ENCODE data around the gene C2orf80.

The C2orf80 gene

GRCh38 chr2:208189069-208189809 lies 591 bp downstream of the C2orf80 start:
- Mint-ChIP-seq H3K4me3 (no peak overlapping the region), H3K9me3 (no peaks in the 10 kb centered on the region), H3K27me3 (peaks cover 4% of the 10 kb centered on the region), H3K4me1 (ENCODE audit: low read depth) (no peaks in the 10 kb centered on the region), H3K36me3 (ENCODE audit: low read depth) (no peaks in the 10 kb centered on the region), H3K27ac (no peak overlapping the region)

DNA sequence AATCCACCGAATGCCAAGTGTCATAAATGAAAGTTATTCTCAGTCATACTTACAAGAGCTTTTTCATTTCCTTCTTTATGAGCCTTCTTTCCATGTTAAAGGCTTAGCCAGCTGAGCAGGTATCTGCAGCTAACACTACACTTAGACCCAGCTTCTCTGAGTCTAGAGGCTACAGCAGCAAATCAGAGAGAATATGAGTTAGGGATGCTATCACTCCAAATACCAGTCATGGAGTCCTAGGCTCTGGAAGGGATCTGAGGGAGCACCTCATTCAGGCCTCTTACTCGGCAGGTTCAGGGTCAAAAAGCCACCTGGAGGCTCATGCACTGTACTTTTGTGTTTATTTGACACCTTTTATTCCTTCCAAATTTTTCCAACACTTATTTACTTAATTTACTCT lies 2.9 kb downstream of the C2orf80 start:
- peaks cover 7% of the 10 kb centered on the region for H3K27me3 Mint-ChIP-seq
- H3K4me1 Mint-ChIP-seq (ENCODE audit: low read depth): no peaks in the 10 kb centered on the region

DNA sequence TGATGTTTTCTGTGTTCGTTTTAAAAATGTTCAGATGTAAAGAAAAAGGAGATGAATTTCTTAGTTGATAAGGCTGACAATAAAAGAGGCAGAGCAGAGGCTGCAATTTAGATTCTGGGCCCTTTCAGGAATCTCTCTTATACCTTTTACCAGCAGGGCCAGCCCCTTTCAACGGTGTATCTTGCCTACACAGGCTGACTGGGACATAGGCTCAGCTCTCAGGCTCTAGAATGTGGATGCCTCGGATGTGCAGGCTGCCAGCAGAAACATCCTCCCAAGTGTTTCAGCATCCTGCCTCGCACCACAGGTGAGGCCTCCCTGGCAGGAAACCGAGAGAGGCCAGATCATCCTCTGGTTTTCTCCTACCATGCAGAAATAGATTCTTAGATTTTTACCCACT lies 3.4 kb downstream of the C2orf80 start:
- Mint-ChIP-seq H3K27me3 (peaks cover 7% of the 10 kb centered on the region), H3K4me3 (no peak overlapping the region), H3K27ac (no peak overlapping the region), H3K36me3 (ENCODE audit: low read depth) (no peaks in the 10 kb centered on the region), H3K4me1 (ENCODE audit: low read depth) (no peaks in the 10 kb centered on the region), H3K9me3 (no peaks in the 10 kb centered on the region)

More for the DNA sequence above, 2.9 kb downstream of the C2orf80 start:
- Mint-ChIP-seq H3K27ac (no peak overlapping the region), H3K36me3 (ENCODE audit: low read depth) (no peaks in the 10 kb centered on the region), H3K9me3 (no peaks in the 10 kb centered on the region), H3K4me3 (no peak overlapping the region)

- H3K27ac Mint-ChIP-seq: no peak overlapping the region
- peaks cover 7% of the 10 kb centered on the region for H3K27me3 Mint-ChIP-seq
- H3K36me3 Mint-ChIP-seq (ENCODE audit: low read depth): no peaks in the 10 kb centered on the region
- no peak overlapping the region for H3K4me3 Mint-ChIP-seq
- no peaks in the 10 kb centered on the region for H3K4me1 Mint-ChIP-seq (ENCODE audit: low read depth)
- no peaks in the 10 kb centered on the region for H3K9me3 Mint-ChIP-seq
Measured at GRCh38 chr2:208183972-208184705, 5.7 kb downstream of the C2orf80 start.

- no peaks in the 10 kb centered on the region for H3K4me1 Mint-ChIP-seq (ENCODE audit: low read depth)
- no peak overlapping the region for H3K27ac Mint-ChIP-seq
- H3K27me3 Mint-ChIP-seq: peaks cover 7% of the 10 kb centered on the region
- H3K9me3 Mint-ChIP-seq: no peaks in the 10 kb centered on the region
- H3K36me3 Mint-ChIP-seq (ENCODE audit: low read depth): no peaks in the 10 kb centered on the region
- no peak overlapping the region for H3K4me3 Mint-ChIP-seq
Measured at GRCh38 chr2:208183526-208183925, 6.3 kb downstream of the C2orf80 start.

- Mint-ChIP-seq H3K4me1 (ENCODE audit: low read depth) (no peaks in the 10 kb centered on the region), H3K27me3 (peaks cover 7% of the 10 kb centered on the region), H3K36me3 (ENCODE audit: low read depth) (no peaks in the 10 kb centered on the region), H3K4me3 (no peak overlapping the region), H3K9me3 (no peaks in the 10 kb centered on the region), H3K27ac (no peak overlapping the region)
Measured at GRCh38 chr2:208182835-208183234, 7.0 kb downstream of the C2orf80 start.

DNA sequence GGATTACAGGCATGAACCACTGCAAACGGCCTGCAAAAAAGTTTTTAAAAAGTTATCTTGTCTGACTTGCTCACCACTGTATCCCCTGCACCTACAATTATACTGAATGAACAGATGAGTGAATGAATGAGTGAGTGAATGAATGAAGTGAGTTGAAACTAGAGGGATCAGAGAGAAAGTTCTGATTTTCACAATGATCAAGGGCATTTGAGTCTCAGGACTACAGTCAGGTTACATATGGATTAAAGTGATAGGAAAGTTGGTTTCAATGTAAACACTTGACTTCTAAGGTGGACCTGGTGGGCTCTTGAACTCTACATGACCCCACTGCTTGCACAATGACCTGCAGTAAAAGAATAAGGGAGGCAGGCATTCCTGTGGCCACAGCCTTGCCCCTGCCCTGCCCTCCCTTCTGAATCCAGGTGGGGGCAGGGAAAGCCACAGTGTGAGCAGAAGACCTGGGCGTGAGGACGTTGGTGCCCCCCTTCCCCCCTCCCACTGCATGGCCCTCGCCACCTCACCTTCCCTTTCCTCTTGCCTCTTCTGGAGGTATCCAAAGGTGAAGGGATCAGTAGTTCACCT lies 10.7 kb downstream of the C2orf80 start:
- Mint-ChIP-seq H3K36me3 (ENCODE audit: low read depth) (no peaks in the 10 kb centered on the region), H3K4me3 (no peak overlapping the region)

GRCh38 chr2:208175840-208176153 lies 14.0 kb downstream of the C2orf80 start:
- peaks cover 4% of the 10 kb centered on the region for H3K27me3 Mint-ChIP-seq
- H3K4me3 Mint-ChIP-seq: no peak overlapping the region
- H3K4me1 Mint-ChIP-seq (ENCODE audit: low read depth): peaks cover 4% of the 10 kb centered on the region
- H3K9me3 Mint-ChIP-seq: no peaks in the 10 kb centered on the region
- no peak overlapping the region for H3K27ac Mint-ChIP-seq
- H3K36me3 Mint-ChIP-seq (ENCODE audit: low read depth): no peaks in the 10 kb centered on the region

More for the DNA sequence above, 10.7 kb downstream of the C2orf80 start:
- Mint-ChIP-seq H3K4me1 (ENCODE audit: low read depth) (peaks cover 4% of the 10 kb centered on the region), H3K27ac (no peak overlapping the region), H3K27me3 (peaks cover 1% of the 10 kb centered on the region), H3K9me3 (no peaks in the 10 kb centered on the region)

GRCh38 chr2:208175069-208175839 lies 14.6 kb downstream of the C2orf80 start:
- Mint-ChIP-seq H3K36me3 (ENCODE audit: low read depth) (no peaks in the 10 kb centered on the region), H3K4me3 (no peak overlapping the region), H3K27ac (no peak overlapping the region), H3K4me1 (ENCODE audit: low read depth) (peaks cover 4% of the 10 kb centered on the region), H3K27me3 (peaks cover 4% of the 10 kb centered on the region), H3K9me3 (no peaks in the 10 kb centered on the region)

GRCh38 chr2:208174144-208174543 lies 15.7 kb downstream of the C2orf80 start:
- H3K27ac Mint-ChIP-seq: no peak overlapping the region
- H3K36me3 Mint-ChIP-seq (ENCODE audit: low read depth): no peaks in the 10 kb centered on the region
- no peak overlapping the region for H3K4me3 Mint-ChIP-seq
- peaks cover 4% of the 10 kb centered on the region for H3K27me3 Mint-ChIP-seq
- H3K9me3 Mint-ChIP-seq: no peaks in the 10 kb centered on the region
- peaks cover 4% of the 10 kb centered on the region for H3K4me1 Mint-ChIP-seq (ENCODE audit: low read depth)

DNA sequence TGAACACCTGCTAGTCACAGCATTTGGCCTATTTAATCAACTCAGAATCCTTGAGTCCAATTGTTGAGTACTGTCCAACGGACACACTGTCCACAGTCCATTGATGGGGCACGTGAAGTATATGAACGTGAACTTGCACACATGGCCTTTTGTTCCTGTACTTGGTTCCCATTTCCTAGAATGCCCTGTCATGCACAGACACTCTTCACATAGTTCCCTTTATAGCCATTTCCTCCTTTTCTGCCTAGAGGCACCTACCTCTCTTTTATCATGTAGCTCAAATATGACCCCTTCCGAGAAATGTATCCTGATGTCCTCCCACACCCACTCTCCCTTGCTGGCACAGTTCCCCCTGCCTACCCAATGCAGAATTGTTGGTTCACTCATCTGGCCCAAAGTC lies 17.7 kb downstream of the C2orf80 start:
- Mint-ChIP-seq H3K9me3 (no peaks in the 10 kb centered on the region), H3K27me3 (peaks cover 9% of the 10 kb centered on the region), H3K27ac (no peak overlapping the region), H3K36me3 (ENCODE audit: low read depth) (no peaks in the 10 kb centered on the region), H3K4me3 (no peak overlapping the region), H3K4me1 (ENCODE audit: low read depth) (peaks cover 4% of the 10 kb centered on the region)

- Mint-ChIP-seq H3K27me3 (peaks cover 12% of the 10 kb centered on the region), H3K4me3 (no peak overlapping the region), H3K27ac (no peak overlapping the region), H3K9me3 (no peaks in the 10 kb centered on the region), H3K4me1 (ENCODE audit: low read depth) (no peaks in the 10 kb centered on the region), H3K36me3 (ENCODE audit: low read depth) (no peaks in the 10 kb centered on the region)
Measured at GRCh38 chr2:208164951-208165755, 24.7 kb downstream of the C2orf80 start.

DNA sequence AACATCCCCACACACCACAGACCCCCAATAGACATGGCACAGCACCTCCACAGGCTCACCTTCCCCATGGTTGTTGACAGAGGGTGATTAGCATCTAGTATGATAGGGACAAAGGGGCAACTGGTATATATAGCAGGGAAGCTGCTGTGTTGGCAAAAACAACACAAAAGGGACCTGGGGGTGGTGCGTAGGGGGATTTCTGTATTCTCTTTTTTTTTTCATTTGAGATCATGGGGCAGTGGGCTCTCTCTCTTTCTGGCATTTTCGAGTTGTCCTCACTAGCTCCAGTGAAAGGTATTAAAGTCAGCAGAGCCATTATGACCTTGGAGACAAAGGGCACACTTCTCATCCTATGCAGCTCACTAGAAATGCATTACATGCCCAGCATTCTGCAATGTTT lies 26.3 kb downstream of the C2orf80 start, which contains the start of gene CRYGA:
TSS of gene CRYGA (minus strand) at position 101 of the 400 bp plus-strand sequence. CDS start at position 68, 33 bp downstream.
- Mint-ChIP-seq H3K4me1 (ENCODE audit: low read depth) (no peaks in the 10 kb centered on the region), H3K27ac (no peak within 1 kb of the TSS)

GRCh38 chr2:208156439-208156838 lies 33.4 kb downstream of the C2orf80 start:
- H3K27ac Mint-ChIP-seq: no peak overlapping the region
- H3K27me3 Mint-ChIP-seq: no peaks in the 10 kb centered on the region
- peaks cover 6% of the 10 kb centered on the region for H3K9me3 Mint-ChIP-seq
- H3K4me1 Mint-ChIP-seq (ENCODE audit: low read depth): no peaks in the 10 kb centered on the region
- H3K36me3 Mint-ChIP-seq (ENCODE audit: low read depth): no peaks in the 10 kb centered on the region
- H3K4me3 Mint-ChIP-seq: no peak overlapping the region

More for the DNA sequence above, 26.3 kb downstream of the C2orf80 start, which contains the start of gene CRYGA:
- H3K9me3 Mint-ChIP-seq: no peaks in the 10 kb centered on the region
- no peaks in the 10 kb centered on the region for H3K36me3 Mint-ChIP-seq (ENCODE audit: low read depth)
- H3K4me3 Mint-ChIP-seq: no peak within 1 kb of the TSS
- H3K27me3 Mint-ChIP-seq: peaks cover 7% of the 10 kb centered on the region
